ENCODE measurements around the gene KCNK16.

Gene KCNK16

DNA sequence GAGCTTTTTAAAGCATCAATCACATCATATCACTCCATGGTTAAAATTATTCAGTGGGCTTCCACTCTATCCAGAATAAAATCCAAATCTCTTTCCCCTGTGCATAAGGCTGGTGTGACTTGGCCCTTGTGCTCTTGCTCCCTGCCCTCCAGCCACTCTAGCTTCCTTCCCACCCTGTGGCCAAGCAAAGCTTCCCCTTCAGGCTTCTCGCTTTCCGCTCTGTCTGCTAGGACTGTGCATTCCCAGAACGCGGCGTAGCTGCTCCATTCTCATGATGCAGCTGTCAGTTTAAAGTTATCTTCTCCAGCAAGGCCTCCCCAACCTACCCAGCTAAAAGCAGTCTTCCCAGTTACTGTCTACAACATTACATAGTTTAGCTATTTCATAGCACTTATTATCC is 19.4 kb upstream of the KCNK16 start:
- no peak for DNase-seq (ENCODE audit: low read depth)

DNA sequence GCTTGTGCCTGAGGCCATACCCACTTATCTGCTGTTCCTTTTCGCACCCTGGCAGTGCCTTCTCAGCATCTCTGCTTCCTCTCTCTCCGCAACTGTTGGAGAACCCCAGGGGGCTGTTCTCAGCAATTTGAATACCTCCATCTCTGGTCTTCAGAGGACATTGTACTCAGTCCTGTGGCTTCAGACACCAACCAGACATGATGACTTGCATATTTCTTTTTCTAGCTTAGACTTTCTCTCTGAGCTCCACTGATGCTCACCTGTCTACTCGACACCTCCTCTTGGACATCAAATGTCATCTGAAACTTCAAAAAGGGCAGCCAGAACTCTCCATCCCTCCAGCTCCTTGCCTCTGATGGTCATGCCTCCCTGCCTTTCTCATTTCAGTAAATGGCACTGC is 18.9 kb upstream of the KCNK16 start:
- no peak for DNase-seq (ENCODE audit: low read depth)

DNA sequence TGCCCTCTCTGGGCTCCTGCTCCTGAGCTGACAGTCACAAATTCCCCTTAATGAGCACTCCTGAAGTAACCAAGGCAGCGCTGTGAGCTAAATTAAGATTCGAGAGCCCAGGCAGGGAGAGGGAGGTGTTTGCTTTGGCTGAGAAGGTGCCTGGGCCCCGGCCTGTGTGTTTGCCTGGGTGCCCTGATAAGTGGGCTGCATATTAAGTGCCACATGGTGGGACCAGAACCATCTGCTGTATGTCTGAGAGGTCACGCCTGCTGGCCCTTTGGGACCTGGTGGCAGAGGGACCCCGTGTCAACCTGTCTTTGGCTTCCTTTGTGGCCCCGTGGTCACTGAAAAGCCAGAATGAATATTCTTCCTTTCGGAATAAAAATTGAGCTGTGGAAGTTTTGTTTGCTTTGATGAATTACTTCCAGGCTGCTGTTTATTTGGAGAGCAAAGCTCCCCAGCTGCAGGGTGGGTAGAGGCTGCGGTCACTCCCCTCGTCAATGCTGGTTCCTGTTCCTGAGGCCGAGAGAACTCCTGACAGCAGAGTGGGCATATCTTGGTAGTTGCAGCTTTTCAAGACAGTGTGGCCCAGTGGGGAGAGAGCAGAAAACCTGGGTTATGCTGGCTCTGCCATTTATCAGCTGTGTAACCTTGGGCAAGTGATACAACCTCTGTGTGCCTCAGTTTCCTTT is 17.5 kb upstream of the KCNK16 start:
- DNase-seq (ENCODE audit: low read depth) = no peak

DNA sequence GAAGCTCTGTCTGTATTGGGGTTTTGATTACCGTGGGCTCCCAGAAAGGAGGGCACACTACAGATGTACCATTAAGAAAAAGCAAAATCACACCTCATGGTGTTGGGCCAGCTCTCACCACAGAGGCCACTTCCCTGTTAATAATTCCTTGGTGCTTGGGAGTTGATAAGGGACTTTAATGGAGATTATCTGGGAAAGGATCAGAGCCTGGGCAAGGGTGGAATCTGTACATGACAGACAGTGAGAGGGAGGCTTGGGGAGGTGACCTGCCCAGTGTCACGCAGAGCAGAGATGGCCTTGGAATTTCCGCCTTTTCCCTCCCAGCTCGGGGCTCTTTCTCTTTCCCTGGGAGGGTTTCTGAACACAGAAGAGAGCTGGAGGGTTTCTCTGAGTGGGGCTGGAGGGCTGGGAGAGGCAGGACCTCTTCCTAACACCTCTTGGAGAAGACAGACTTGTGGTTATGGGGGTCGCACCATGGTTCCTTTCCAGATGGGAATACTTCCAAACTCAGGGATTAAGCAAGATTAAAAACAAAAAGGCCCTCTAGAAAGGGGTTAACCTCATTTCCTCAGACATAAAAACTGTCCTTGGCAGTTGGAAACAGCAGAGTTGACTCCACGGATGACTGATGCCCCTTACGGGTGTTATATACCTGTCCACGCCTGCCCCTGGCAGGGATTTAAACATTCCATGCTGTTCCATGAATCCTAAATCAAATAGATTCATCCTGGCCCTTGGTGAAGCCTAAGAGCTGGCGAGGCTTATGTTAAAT is 16.8 kb upstream of the KCNK16 start:
- no peak for DNase-seq (ENCODE audit: low read depth)

DNA sequence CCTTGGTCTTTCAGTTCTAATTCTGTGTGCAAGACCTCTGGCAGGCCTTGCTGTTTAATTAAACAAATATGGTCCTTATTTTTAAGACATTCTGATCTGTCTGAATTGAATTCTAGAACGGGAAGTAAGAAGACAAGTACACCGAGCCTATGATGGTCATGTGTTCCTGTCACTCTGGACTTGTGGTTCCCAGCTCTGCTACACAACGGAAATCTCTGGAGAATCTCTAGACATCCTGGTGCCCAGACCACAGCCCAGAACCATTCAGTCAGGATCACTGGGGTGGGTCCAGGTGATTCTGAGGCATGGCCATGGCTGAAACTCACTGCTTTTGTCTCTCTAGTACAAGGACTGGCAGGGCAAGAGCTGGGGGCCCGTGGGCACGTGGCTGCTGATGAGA is 15.9 kb upstream of the KCNK16 start:
- DNase-seq (ENCODE audit: low read depth) = no peak

DNA sequence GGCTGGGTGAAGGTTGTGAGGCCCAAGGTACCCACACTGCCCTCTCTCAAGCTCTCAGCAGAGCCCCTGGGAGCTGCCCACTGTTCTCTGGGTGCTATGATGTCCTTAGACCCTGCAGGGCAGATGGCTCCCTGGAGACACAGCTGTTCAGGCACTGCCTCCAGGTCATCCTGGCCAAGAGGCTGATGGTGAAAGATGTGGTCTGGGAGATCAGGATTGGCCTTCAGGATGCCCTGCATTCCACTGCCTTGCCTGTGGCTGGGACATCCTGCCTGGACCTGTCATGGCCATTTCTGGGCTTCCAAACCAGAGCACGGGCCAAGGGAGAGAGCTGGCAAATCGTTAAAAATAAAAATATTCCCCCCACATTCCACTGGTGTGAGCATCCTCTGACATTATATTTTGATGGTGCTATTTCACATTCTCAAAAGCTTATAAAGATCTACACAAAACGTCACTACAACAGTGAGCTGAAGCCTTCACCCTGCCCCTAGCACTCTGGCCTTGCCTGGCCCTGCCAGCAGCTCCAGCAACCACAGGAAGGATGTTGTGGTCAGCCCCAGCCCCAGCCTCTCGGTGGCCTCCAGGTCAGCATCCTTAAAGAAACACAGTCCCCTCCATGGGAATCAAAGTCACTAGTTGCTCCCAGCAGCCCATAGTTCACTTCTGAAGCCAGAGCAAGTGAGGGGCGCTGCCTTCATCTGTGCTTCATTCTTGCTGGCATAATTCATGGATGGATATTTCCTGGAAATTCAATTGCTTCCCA is 13.5 kb upstream of the KCNK16 start:
- peak; percentile 28 for DNase-seq (ENCODE audit: low read depth)

DNA sequence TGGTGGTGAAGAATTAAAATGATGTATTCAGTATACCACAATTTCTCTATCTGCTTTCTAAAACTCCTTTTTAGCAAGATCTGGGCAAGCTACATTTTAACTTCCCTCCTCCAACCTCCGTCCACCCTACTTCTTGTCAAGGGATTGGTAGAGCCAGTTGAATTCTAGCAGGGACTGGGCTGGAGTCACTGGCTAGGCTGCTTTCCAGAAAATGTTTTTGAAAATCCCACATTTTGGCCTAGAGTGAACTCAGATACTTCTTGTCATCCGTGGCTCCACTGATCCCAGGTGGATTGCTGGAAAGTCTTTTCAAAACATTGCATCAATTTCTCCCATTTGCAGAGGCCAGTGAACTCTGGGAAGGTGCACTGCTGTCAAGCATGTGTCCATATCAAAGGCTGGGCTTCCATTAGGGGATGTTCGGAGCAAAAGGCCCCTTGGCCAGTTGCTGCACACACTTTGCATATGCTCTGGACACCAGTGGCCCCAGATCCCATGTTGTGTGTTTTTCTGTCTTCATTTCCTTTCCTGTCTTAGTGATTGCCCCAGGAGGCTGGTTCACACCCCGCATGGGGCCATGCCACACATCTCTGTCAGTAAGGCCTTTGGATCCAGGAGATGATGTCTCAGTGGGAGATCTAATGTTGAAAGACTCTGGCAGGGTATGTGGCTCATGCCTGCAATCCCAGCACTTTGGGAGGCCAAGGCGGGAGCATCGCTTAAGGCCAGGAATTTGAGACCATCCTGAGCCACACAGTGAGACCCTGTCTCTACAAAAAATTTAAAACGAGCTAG is 11.3 kb upstream of the KCNK16 start:
- no peak for DNase-seq (ENCODE audit: low read depth)

DNA sequence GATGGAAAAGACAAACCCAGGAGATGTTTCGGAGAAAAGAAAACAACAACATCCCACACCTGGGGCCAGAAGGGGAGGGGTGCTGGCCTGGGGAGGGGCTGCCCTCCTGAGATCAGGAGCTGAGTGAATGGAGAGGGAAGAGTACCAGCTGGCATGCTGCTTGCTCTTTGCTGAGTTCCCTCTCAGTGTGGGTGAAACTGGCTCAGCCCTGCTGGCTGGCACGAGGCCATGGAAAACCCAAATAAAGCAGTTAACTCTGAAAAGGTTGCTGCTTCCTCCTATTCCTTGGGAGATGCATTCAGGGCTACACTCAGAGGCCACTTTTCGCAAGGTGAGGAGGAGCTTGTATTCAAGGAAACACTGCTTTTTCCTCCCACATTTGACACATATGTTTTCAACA is 8.0 kb upstream of the KCNK16 start:
- DNase-seq (ENCODE audit: low read depth) = no peak

DNA sequence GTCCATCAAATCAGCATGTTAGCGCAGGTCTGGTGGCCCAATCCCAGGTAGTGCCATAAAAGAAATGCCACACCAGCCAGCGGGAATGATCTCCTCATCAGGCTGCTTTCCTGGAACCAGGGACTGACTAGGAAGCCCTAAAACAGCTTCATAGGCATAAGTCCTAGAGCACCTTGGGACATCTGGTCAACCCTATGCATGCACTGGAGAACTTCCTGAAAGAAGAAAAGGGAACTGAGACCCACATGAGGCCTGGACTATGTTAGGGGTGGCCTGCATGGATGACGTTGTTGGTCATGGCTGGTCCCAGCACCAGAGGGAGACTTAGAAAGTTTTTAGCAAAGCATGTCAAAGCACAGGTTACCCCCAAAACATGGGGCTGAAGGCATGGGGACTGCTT is 7.6 kb upstream of the KCNK16 start:
- no peak for DNase-seq (ENCODE audit: low read depth)

DNA sequence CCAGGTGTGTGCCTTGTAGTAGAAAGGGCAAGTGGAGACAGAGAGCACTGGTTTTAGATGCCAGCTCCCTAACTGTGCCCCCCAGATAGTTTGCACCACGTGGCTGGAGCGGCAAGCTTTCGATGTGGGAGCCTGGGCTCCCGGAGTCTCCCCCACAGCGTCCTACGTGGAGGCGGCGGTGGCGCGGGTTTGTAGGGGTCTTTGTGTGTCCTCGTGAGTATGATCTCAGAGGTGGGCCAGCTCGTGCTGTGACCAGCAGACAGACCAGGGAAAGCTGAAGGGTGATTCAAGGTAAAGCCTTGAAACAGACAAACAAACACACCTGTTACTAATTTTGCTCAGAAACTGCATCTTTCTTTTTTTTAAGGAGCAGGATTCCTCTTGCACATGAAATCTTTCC is 5.6 kb upstream of the KCNK16 start:
- no peak for DNase-seq (ENCODE audit: low read depth)

DNA sequence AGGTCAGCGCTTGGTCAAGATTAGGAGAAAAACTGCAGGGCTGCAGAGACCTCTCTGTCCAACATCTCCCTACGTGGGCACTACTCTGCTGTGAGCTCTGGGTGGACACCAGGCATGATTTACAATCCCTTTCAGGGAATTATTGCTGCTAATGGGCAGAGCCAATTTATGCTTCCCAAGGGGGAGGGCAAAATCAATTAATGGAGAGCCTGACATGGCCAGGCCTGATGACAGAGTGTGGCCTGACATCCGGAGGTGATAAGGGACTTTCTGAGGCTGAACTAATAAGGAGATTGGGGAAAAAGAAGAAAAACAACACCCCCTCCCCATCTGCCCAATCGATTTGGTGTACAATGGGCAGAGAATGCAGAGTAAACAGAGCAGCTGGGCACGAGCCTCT is 5.0 kb upstream of the KCNK16 start:
- no peak for DNase-seq (ENCODE audit: low read depth)

DNA sequence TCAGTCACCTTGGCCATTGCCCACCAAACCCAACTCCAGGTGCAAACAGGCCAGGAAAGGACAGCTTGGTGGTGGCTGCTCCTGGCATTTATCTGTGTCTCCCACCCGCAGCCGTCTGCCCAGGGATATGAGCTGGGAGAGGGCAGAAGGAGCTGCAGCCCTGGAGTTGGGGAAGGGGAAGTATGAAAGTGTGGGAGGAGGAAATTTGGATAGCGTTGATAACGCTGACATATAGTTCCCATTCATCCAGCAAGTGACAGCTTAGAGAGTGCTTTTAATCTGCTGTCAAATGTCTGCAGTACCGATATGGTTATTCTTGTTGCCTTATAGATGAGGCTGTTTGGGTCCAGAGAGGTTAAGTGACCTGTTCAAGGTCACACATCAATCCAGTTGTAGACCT is 741 bp downstream of the KCNK16 start:
- DNase-seq (ENCODE audit: low read depth) = no peak

DNA sequence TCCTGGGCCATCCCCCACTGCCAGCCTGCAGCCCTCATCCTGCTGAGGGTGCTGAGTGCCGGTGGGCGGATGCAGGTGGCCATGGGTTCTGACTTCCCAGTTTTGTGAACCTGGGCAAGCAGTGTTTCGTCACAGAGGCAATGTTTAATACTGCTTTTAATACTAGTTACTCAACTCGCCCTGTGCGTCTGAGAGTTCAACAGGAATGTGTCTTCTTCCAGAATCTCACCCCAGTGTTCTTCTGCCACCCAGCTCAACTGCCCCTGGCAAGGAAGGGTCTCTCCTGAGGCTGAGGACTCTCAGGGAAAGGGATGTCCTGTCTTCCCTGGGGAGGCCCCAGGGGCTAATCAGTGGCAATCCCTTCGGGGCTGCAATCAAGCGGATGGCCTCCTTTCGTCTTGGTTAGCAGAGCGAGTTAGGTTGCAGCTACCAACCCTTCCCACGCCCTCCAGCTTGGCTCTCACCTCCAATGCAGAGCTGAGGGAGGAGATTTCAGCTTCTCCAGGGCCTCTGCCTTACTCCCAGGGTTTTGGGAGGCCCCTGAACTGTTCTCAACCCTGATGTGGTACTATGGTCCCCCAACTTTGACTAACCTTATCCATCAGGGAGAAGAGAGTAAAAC is 2.0 kb downstream of the KCNK16 start:
- no peak for DNase-seq (ENCODE audit: low read depth)

DNA sequence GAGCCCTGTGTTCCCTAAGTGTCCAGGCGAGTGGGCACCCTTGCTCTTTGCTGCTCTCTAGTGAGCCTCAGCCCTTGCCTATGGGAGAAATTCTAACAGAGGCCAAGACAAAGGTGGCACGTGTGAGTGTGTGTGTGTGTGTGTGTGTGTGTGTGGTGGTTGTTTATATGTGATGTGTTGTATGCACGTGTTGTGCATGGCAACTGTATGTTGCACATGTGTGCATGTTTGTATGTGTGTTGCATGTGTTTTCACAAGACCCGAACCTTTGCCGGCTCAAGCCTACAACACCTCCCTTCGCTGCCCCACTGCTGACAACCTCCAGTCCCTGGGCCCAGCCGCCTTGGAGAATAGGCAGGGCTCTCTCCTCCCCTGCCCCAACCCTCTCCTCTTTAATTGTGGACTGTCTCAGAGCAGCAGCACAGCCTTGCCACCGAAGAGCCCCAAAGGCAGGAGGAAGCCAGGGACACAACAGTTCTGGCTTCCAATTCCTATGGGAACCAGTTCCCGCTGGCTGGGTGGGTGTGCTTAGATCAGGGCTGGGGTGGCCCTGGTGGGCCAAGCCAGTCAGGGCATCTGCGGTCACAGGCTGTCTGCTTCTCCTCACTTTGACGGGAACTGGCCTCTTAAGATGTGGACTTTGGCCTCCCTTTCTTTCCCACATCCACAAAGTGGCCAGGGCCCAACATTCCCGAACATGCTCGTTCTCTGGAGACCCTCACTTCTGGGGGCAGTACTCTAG is 2.7 kb downstream of the KCNK16 start:
- DNase-seq (ENCODE audit: low read depth) = no peak

DNA sequence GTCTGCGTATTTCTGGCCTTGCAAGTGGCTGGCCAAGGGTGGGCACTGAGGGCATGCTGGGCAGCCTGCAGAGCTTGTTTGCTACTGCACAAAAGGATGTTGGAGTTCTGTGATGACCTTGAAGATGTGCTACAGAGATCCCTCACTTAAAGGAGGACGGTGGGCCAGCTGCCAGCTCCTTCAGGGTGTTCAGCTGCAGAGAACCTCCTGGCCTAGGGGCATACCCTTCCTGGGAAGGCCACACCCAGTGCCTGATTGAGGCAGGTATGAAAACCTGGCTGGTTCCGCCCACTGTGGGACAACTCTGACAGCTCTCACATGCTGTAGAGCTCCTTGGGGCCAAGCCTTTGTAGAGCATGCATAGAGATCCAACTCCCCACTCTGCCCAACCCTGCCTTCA is 5.2 kb downstream of the KCNK16 start:
- DNase-seq (ENCODE audit: low read depth) = no peak

DNA sequence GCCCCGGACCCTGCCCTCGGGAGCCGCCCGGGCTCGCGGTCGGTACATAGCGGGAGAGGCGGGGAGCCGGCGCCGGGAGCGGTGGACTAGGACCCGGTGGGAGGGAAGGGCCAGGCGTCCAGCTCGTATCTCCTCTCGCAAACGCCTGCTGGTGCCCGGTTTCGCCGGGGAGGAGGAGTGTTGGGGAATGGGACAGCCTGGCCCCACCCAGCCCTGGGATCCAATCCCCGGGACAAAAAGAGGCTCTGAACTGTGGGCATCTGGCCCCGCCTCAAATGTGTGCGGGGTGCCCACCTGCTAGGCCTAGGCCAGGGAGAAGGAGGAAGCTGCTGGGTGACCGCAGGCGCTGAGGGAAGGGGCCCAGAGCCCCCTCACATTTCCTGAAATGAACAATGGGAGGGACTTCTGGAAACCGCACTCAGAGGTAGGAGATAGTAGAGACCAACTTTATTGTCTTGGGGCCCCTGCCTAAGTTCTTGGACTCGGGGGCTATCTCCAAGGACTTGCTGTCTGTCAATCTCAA is 8.2 kb downstream of the KCNK16 start, which contains the start of gene KCNK17:
TSS of gene KCNK17 (minus strand) at position 147 of the 523 bp plus-strand sequence. CDS start at position 48, 99 bp downstream.
- DNase-seq (ENCODE audit: low read depth) = no peak

DNA sequence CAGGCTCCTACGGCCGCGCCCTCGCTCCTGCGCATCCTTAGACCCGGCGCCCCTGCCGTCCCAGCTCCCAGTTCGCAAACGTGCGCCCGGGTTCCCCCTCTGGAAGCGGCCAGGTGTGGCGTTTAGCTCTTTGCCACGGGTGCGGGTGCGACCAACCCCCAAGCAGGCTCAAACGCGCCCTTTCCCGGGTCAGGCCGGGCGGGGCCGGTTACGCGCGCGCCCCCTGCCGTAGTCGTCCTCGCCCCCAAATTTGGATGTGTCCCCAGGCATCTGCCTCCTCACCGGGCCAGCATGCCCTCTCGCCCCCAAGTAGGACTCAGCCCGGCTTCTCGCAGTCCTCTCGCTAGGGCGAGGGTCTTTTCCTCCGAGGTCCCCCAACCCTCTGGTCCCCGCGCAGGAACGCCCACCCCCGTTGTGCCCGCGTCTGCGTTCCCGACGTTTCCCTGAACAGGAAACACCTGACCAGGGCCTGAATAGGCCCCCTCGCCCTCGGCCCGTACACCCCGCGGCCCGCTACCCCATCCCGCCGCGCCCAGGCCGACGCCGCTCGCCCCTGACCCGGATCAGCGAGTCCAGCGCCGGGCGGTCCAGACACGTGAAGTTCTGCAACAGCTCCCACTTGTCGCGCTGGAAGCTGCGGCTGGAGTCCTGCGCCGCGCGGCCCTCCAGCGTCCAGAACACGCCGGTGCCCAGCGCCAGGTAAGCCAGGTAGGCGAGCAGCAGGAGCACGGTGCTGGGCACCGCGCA is 8.8 kb downstream of the KCNK16 start:
- no peak for DNase-seq (ENCODE audit: low read depth)

DNA sequence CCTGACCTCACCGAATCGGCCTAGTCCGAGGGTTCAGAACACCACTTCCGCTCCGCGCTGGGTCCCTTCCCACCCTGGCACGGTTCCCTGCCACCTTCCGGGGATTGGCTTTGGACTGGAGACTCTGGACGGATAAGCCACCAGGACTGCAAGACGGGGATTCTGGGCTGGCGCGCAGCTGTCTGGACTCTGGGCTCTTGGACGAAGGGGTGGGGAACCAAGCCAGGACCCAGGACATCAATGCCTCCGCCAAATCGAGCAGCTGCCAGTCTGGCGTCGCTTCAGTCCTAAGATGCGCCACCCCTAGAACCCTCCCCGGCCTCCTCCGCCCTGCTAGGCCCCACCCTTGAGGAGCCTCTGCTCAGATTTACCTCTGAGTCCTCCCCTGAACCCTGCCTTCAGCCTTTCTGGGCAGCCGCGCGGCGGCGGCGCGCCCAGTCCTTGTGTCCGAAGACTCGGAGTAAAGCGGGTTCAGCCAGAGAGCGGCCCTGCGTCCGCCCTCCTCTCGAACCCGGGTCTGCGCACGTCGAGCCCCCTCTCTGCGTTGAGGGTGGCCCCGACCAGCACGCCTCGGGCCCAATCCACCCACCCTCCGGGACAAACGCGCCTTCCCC is 9.5 kb downstream of the KCNK16 start:
- DNase-seq (ENCODE audit: low read depth) = no peak

DNA sequence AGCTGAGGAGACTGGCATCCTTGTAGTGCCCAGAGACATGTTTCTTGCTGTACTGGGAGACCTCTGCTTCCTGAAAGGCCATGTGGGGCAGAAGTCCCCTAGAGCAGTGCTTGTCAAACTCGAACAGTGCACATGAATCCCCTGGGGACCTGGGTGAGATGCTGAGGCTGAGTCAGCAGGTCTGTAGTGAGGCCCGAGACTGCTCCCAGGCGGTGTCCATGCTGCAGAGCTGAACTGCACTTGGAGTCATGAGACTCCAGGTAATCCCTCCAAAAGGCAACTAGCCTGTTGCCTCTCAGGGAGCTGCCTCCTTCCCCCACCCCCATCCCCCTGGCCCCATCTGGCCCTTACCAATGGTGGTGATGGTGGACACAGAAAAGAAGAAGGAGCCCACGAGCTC is 12.0 kb downstream of the KCNK16 start:
- DNase-seq (ENCODE audit: low read depth) = no peak
